ENCODE data around the gene ALDH7A1. TPM values are rescaled to one million over a fixed set of nuclear protein-coding genes. Genes with fewer than 3 reads are reported as not detected.

The ALDH7A1 gene
- total RNA-seq, 1 donor from 2014 or later, result 90.6 TPM

DNA sequence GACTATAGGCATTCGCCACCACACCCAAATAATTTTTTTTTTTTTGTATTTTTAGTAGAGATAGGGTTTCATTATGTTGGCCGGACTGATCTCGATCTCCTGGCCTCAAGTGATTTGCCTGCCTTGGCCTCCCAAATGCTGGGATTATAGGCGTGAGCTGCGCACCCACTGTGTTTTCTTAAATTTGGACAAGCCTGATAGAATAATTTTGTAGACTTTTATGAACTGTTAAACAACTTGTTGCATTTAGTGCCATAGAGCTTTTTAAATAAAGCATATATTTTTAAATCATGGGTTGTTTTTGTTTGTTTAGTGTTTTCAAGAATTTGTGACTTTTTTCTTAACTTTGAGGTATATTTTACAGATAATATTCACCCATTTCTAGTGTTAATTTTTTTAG, 10.5 kb upstream of the ALDH7A1 start:
- Mint-ChIP-seq H3K27ac (ENCODE audit: unreplicated experiment) (no peak overlapping the region), H3K4me1 (ENCODE audit: low read depth, unreplicated experiment) (peaks cover 6% of the 10 kb centered on the region), H3K36me3 (ENCODE audit: low read depth, unreplicated experiment) (peaks cover 9% of the 10 kb centered on the region), H3K27me3 (ENCODE audit: low read depth, unreplicated experiment) (no peaks in the 10 kb centered on the region), H3K9me3 (ENCODE audit: unreplicated experiment) (no peaks in the 10 kb centered on the region), H3K4me3 (ENCODE audit: unreplicated experiment) (peak overlapping the region; percentile 11)
- H3K27ac ChIP-seq (ENCODE audit: low read depth, low read length), result no peak overlapping the region
- peaks cover 29% of the 10 kb centered on the region for H3K36me3 ChIP-seq (ENCODE audit: insufficient read depth, low read length)
- H3K27me3 ChIP-seq (ENCODE audit: insufficient read depth, low read length), result no peaks in the 10 kb centered on the region
- no peak overlapping the region for H3K4me3 ChIP-seq (ENCODE audit: insufficient read depth, low read depth, low read length)
- peak overlapping the region; percentile 19 for H3K4me2 ChIP-seq (ENCODE audit: low read length)
- DNase-seq (ENCODE audit: low read depth) (no peak), FAIRE-seq (no peak)
- H3K79me2 ChIP-seq (ENCODE audit: insufficient read depth, low read length), result peaks cover 93% of the 10 kb centered on the region
- H3K9me3 ChIP-seq (ENCODE audit: insufficient read depth, low read depth, low read length), result no peaks in the 10 kb centered on the region
- TF ChIP-seq EZH2 (IDR thresholded peaks at IDR 0.05; ENCODE audit: insufficient read depth, low read length), result no peak
- TF ChIP-seq CTCF (IDR thresholded peaks at IDR 0.05; ENCODE audit: insufficient read depth, low read depth, low read length), result no peak
- no peak overlapping the region for H2AFZ ChIP-seq (ENCODE audit: low read depth, low read length)
- H4K20me1 ChIP-seq (ENCODE audit: insufficient read depth, low read length), result peaks cover 42% of the 10 kb centered on the region
- H3K4me1 ChIP-seq (ENCODE audit: insufficient read depth, low read length), result peaks cover under 1% of the 10 kb centered on the region
- no peak overlapping the region for H3K9ac ChIP-seq (ENCODE audit: low read length)

DNA sequence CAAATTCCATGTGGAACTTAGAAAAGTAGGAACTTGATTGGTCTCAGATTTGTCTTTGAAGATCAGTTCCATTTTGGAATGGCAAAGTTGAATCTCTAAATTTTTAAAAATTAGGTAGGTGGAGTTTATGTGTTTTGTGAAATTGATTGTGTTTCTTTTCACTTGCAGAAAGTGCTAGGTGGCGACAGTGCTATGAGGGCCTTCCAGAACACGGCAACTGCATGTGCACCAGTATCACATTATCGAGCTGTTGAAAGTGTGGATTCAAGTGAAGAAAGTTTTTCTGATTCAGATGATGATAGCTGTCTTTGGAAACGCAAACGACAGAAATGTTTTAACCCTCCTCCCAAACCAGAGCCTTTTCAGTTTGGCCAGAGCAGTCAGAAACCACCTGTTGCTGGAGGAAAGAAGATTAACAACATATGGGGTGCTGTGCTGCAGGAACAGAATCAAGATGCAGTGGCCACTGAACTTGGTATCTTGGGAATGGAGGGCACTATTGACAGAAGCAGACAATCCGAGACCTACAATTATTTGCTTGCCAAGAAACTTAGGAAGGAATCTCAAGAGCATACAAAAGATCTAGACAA, 8.5 kb upstream of the ALDH7A1 start:
- H3K4me1 Mint-ChIP-seq (ENCODE audit: low read depth, unreplicated experiment), result peaks cover 6% of the 10 kb centered on the region
- no peaks in the 10 kb centered on the region for H3K9me3 Mint-ChIP-seq (ENCODE audit: unreplicated experiment)
- no peak overlapping the region for H3K4me3 Mint-ChIP-seq (ENCODE audit: unreplicated experiment)
- Histone ChIP-seq H4K20me1 (ENCODE audit: insufficient read depth, low read length) (peaks cover 36% of the 10 kb centered on the region), H3K27ac (ENCODE audit: low read depth, low read length) (no peak overlapping the region), H3K27me3 (ENCODE audit: insufficient read depth, low read length) (no peaks in the 10 kb centered on the region), H3K9ac (ENCODE audit: low read length) (no peak overlapping the region), H3K9me3 (ENCODE audit: insufficient read depth, low read depth, low read length) (no peaks in the 10 kb centered on the region), H3K79me2 (ENCODE audit: insufficient read depth, low read length) (peaks cover 73% of the 10 kb centered on the region), H2AFZ (ENCODE audit: low read depth, low read length) (no peak overlapping the region), H3K36me3 (ENCODE audit: insufficient read depth, low read length) (peaks cover 16% of the 10 kb centered on the region), H3K4me2 (ENCODE audit: low read length) (no peak overlapping the region), H3K4me3 (ENCODE audit: insufficient read depth, low read depth, low read length) (no peak overlapping the region), H3K4me1 (ENCODE audit: insufficient read depth, low read length) (peaks cover 5% of the 10 kb centered on the region)
- TF ChIP-seq CTCF (IDR thresholded peaks at IDR 0.05; ENCODE audit: insufficient read depth, low read depth, low read length) (no peak), EZH2 (IDR thresholded peaks at IDR 0.05; ENCODE audit: insufficient read depth, low read length) (no peak)
- no peak for DNase-seq (ENCODE audit: low read depth)
- H3K36me3 Mint-ChIP-seq (ENCODE audit: low read depth, unreplicated experiment), result peaks cover 8% of the 10 kb centered on the region
- no peak for FAIRE-seq
- no peak overlapping the region for H3K27ac Mint-ChIP-seq (ENCODE audit: unreplicated experiment)
- H3K27me3 Mint-ChIP-seq (ENCODE audit: low read depth, unreplicated experiment), result no peaks in the 10 kb centered on the region

All from astrocyte (in vitro differentiated cells and primary cell).